HG02852 (cell line): ENCODE measurements around the gene IGFBP4.

Experiments used
- ATAC-seq: cut with Tn5 transposase; IDR thresholded peaks from one replicate; pipeline ENCODE4 v1.9.1; 2021; ENCODE audit warnings: mild to moderate bottlenecking, moderate library complexity; ENCODE audit not compliant: unreplicated experiment

The IGFBP4 gene

DNA sequence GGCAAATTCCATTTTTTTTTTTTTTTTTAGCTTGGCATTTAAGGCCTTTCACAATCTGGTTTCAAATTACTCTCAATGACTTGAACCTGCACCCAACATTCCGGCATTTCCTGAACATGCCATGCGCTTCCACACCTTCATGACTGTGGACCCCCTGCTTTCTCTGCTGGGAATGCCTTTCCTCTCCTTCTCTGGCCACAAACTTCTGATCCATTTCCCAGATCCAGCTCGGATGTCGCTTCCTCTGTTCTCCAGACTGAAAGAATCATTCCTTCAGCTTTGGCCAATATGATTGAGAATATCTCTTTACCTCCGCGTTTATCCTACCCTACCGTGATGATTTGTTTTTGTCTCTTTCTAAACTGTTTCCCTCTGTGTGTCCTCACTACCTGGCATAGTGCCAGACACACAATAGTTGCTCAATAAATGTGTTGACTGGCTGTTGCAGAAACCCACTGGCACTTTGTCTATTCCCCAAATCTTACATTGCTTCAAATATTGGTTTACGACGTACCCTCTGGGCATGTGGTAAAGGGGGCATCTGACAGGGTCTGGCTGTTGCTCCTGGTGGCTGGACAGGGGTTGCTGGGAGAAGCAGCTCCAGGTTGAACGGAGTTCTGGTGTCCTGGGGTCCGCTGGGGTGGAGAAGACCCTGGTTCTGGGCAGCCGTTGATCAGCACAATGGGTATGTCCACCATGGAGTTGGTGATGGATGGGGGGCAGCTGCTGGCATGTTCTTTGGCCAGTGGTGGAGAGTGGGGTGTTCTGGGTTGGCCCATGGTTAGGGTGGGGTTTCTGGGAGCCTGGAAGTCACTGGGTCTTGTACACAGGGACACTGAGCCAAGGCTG lies 43.5 kb downstream of the IGFBP4 start:
- no peak for ATAC-seq

DNA sequence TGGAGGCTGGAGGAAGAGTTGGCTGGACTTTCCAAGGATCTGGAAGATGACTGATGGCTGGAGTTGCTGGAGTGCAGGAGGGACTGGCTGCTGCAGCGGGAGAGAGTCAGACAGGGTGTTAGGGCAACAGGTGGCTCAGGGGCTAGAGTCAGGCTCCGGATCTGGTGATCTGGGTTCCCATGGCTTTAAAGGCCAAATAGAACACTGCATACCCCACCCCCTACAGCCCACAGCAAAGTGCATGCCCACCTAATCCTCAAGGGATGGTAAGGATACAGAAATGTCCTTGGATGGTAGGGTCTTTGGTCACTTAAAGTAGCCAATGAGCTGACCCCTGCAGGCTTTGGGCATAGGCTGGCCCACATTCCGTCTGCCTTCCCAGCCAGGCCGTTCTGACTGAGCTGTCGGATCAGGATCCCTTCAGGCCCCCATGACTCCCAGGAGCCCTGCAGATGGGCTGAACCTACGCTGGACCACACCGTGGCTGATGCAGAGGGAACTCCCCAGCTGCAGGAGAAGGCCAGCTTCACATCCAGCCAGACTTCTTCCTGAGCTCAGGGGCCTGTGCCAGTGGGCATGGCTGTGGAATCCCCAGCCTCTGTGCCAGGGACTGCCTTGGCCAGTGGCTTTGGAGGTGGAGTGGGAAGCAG lies 44.2 kb downstream of the IGFBP4 start:
- ATAC-seq = no peak

DNA sequence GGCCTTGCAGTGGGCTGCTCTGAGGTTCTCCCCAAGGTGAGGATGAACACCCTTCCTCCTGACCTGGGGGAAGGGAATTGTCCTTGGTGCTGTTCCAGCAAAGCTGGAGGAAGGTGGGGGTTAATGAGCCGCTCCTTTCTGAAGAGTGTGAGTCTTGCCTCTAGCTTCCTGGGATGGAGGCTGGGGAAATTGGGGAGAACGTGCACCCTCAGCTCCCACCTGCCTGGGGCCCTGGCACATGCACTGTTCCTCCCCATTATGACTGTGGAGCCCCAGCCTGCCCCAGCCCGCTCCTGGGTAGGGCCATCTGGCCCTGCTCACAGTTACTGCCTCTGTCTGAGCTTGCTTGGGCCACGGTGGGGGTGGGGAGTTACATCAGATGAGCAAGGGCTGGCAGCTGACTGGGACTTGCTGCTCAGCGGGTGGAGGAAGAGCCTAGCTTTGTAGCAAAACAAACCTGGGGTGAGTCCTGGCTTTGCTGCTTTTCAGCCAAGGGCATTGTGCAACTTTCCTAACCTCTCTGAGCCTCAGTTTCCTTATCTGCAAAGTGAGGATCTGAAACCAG lies 47.1 kb downstream of the IGFBP4 start:
- ATAC-seq = no peak

DNA sequence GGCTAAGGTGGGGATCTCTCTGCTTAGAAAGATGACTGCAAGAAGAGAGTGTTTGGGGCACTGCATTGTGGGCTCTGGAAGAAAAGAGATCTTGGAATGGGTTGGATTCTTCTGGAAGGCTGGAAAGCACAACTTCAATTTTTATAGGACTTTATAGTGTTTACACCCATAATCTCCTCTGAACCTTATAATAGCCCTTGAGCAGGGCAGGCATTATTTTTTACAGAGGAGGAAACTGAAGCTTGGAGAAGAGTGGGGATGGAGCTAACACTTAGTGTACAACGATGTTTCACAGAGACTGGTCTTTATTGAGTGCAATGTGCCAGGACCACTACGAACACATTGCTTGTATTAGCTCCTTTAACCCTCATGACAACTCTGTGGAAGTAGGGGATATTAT lies 47.7 kb downstream of the IGFBP4 start:
- no peak for ATAC-seq

DNA sequence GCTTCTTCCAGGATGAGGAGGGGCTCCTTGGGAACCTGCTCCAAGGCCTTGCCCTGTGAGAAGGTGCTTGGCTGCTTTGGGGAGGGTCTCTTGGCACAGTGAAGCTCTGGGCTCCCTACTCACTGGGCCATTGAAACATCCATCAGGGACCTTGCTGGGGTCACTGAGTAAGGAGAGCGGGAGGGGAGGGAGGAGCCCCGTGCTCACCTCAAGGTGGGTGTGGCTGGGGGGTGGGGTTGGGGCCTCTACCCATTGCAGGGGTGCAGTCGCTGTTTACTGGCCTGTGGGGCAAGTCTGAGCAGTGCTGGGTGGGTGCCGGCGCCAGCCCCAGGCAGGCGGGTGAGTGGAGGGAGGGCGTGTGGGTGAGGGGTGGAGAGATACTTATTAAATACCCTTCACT lies 48.2 kb downstream of the IGFBP4 start:
- ATAC-seq = no peak

DNA sequence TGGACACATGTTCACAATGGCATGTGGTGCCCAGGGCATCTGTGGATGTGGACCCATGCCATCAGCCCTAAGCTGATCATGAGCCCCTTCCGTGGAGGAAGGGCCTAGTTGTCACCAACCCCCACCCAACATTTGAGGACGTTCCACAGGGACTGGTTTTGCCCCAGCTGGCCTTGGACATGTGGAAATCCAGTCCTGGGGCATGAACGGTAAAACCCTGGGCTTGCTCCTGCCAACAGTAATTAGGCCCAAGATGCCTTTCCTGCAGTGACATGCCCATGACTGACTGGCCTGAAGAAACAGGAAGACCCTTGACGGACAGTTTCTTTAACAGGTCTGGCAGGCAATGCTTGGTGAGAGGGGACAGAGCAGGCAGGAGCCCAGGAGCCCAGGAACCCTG lies 50.4 kb downstream of the IGFBP4 start:
- no peak for ATAC-seq

DNA sequence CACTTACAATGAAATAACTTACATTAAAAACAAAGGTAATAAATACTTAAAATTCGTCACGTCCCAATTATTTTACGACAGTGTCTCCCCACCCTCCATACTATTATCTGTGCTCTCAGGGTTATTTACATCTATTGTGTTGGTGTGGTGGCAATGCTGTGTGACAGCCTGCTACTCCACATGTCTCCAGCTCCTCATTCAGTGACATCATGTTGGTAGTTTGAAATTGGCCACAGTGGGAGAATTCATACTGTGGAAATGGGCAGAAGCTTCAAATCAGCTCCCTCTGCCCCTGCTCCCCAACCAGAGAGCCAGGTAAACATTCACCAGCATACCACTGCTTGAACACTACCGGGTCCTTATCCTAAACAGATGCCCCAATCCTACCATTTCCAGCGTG lies 51.9 kb downstream of the IGFBP4 start:
- no peak for ATAC-seq

DNA sequence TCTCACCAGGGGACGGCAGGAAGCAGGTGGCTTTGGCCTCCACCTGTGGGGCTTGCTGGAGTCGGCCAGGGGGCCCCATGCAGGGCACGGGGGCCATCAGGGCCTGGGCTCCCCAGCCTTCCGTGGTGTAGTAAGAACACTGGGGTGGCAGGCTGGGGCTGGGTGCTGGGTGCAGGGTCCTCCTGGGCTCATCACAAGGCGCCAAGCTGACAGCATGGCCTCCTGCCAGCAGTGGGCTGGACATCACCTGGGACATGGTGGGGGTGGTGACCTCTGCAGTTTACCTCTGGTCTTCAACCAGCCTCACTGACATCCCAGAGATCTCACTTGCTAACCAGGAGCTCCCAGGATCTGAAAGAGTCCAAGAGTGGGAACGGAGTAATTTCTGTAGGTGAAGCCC lies 52.9 kb downstream of the IGFBP4 start:
- ATAC-seq = no peak

DNA sequence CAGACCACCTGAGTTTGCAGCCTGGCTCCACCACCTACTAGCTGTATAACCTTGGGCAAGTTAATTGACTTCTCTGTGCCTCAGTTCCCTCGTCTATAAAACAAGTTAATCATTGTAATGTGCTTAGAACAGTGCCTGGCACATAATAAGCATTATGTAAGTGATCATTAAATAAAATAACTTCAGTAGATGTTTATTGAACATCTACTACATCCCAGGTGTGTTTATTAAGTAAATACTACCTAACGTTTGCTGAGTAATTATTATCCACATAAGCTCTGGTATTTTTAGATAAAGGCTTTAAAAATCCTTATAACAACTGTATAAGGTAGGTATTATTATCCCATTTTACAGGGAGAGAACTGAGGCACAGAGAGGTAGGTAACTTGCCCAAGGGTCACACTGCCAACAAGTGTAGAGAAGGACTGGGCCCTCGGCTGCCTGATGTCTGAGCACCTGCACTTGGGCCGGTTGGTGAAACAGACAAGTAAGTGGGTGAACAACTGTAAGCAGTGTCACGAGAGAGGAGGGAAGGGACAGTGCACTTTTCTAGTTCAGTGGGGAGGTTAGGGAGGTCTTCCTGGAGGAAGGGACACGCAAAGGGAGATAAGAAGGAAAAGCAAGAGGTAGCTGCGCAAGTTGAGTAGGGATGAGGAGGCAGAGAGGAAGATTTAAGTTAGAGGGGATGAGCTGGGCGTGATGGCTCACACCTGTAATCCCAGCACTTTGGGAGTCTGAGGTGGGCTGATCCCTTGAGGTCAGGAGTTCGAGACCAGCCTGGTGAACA lies 53.6 kb downstream of the IGFBP4 start:
- no peak for ATAC-seq

DNA sequence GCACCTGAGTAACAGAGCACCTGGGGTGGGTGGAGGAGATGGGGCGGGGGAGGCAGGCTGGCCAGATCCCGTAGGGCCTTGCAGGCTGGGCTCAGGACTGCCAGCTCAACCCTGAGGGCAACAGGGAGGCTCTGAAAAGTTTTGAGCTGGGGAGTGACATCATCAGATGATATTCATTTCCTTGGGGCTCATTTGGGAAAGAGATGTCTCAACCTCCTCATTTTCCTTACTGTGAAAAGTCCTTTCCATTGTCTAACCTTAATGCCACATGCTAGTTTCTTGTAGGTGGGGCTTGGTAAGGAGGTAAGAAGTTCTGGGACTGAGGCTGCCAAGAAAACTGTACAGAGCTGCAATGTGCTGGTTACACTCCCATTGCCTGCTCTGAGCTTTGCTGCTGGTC lies 54.4 kb downstream of the IGFBP4 start:
- ATAC-seq = no peak

DNA sequence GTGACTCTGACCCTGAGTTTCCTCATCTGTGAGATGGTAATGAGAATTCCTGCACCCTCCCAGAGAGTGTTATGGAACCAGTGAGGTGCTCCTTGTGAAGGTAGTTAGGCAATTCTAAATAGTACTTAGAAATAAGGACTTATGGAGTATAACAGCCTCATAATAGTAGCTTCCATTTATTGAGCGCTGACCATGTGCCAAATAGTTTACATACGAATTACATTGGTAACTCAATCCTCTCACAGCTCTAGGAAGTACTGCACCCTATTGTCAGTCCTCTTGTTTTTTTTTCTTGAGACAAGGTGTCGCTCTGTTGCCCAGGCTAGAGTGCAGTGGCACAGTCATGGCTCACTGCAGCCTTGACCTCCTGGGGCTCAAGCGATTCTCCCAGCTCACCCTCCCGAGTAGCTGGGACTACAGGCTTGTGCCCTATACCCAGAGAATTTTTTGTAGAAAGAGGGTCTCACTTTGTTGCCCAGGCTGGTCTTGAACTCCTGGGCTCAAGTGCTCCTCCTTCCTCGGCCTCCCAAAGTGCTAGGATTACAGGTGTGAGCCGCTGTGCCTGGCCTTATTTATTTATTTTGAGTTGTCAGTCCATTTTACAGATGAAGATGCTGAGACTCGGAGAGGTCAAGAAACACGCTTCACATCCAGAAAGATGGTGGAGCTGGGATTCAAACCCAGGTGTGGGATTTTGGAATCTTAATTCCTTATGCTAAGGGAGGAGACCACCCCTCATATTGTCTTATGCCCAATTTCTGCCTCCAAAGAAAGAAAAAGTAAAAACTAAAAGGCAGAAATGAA lies 55.2 kb downstream of the IGFBP4 start:
- no peak for ATAC-seq

DNA sequence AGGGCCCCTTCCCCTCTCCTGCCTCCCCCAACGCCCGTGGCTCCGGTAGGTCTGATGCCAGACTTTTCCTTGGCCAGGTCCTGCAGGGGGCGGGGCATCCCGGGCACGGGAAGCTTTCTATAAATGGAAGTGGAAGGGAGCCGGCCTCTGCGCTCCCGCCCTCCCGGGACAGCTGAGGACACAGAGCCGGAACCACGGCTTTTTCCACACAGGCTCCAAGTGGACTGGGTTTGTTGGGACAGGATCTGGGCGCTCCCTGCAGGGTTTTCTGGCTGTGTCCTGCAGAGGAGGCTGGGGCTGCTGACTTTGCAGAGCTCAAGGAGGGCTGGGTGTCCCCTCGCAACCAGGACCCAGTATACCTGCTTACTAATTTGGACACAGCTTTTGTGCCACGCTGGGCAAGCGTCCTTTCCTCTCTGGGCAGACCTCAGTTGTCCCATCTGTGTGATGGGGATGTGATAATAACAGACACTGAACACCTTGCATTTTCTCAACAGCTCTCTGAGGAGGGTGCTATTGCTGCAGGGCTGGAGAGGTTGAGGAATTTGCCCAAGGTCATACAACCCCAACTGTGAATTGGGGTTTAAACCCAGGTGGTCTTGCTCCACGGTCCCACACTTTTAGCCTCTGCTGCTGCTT lies 56.4 kb downstream of the IGFBP4 start:
- no peak for ATAC-seq

DNA sequence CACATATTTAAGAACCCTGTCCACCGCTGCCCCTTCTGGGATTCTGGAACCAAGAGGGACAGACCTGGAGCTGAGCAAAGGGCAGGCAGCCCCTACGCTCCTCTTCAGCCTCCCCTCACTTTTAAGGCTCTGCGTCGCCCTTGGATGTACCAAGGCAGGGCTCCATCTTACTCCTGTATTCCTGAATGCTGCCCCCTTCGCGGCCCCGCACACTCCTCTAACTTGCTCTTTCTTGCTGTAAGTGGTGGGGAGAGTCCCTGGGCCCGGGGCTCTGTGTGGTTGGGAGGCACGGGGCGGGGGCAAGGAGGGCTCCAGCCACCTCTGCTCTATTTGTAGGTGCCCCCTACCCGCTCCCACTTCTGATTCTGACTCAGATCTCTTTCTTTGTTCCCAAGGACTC lies 56.9 kb downstream of the IGFBP4 start:
- ATAC-seq = no peak

DNA sequence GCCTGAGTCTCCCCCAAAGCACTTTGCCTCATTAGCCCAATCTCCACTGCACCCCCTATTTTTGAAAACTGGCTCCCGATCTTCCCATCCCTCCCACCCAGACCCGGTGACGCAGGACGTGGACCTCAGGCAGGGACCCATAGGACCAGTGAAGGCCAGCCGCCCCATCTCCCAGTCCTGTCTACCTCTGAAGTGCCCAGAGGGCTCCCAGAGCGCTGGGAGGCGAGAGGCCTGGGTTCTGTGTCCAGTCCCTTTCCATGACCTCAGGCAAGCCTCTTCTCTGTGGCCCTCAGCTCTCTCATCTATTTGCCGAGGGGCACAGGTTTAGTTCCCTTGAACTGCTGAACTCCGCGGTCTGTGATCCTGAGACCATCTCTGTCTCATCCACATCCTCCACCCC lies 57.5 kb downstream of the IGFBP4 start:
- no peak for ATAC-seq

DNA sequence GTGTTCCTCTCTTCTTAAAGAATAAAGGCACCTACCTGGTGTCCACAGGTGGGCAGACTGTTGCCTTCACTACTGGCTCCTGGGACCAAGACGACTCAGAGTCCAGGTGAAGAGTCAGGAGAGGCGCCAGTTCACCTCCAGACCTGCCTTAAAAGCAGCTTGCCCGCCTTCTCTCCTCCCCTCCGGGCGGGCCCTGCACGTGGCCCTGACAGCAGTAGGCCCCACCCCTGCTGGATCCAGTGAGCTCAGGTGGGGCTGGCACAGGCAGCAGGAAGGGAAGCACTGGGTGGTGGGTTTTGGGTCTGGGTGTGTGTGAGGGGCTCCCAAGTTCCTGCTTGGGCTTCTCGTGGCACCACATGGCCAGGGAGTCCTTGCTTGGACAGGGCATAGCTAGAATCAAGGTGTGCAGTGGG lies 58.3 kb downstream of the IGFBP4 start, which contains the start of gene TNS4:
TSS of gene TNS4 (minus strand) at position 125 of the 413 bp plus-strand sequence. CDS start 5,198 bp downstream, outside the sequence.
- no peak for ATAC-seq

DNA sequence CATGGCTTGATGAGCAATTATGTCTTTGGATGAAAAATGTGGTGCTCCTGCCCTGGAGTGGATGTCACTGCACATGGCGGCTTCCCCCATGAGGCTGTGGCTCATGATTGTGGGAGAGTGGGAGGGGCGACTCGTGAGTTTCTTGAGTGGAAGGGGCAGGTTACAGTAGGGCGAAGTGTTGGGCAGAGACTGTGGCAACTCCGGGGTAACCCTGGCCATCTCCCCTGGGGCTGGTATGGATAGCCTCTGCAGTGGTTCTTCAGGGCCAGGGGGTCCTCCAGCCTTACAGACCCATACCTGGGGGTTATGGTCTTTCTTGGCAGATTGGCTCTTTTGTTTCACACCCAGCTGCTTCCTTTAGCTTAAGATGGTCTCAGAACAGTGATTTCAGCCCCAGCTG lies 59.5 kb downstream of the IGFBP4 start:
- ATAC-seq = no peak

DNA sequence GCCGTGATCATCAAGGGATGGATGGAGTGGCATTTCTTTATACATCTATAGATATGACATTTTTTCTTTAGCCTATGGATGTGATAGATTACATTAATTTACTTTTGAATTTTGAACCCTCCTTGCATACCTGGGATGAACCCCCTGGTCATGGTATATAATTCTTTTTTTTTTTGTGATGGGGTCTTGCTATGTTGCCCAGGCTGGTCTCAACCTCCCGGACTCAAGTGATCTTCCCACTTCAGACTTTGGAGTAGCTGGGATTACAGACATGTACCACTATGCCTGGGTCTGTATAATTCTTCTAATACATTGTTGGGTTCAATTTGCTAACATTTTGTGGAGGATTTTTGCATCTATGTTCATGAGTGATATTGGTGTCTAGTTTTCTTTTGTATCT lies 59.9 kb downstream of the IGFBP4 start:
- ATAC-seq = no peak

DNA sequence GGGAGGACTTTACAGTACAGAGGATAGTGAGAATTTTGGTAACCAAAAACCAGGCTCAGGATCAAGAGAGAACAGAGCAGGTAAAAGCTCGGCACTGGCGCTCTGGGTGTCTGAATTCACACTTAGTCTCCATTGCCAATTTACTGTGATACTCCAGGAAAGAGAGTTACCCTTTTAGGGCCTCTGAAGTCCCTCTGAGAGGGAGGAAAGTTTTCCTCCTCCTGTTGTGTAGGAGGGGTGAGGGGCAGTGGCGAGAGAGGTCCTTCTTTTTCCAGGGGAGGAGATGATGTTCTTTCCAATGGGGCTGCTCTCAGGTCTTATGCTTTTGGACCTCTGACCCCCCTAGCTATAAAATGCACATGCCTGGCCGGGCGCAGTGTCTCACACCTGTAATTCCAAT lies 63.5 kb downstream of the IGFBP4 start:
- no peak for ATAC-seq
